ENCODE measurements around the gene DNAJA4.

DNA sequence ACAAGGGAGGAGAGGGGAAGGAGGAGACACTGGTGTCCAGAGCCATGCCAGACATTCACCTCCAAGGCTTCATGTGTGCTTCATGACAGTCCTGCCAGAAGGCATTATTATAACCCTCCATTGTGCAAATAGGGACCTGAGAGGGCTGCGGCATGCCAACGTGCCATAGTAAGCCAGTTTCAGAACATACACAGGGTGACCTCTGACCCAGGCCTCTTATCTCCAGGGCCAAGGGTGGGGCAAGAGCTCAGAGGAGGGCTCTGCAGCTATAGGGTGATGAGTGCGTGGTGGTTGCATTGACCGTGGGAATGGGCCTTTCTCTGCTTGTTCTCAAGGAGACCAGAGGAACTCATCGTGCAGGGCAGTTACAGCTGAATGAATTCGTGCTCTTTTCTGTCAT lies 20.3 kb upstream of the DNAJA4 start:
- no peak for TF ChIP-seq RFX5 (IDR thresholded peaks at IDR 0.05; ENCODE audit: borderline replicate concordance, low read depth, low read length)
- TF ChIP-seq, protein P1, sequence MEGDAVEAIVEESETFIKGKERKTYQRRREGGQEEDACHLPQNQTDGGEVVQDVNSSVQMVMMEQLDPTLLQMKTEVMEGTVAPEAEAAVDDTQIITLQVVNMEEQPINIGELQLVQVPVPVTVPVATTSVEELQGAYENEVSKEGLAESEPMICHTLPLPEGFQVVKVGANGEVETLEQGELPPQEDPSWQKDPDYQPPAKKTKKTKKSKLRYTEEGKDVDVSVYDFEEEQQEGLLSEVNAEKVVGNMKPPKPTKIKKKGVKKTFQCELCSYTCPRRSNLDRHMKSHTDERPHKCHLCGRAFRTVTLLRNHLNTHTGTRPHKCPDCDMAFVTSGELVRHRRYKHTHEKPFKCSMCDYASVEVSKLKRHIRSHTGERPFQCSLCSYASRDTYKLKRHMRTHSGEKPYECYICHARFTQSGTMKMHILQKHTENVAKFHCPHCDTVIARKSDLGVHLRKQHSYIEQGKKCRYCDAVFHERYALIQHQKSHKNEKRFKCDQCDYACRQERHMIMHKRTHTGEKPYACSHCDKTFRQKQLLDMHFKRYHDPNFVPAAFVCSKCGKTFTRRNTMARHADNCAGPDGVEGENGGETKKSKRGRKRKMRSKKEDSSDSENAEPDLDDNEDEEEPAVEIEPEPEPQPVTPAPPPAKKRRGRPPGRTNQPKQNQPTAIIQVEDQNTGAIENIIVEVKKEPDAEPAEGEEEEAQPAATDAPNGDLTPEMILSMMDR (IDR thresholded peaks at IDR 0.05; ENCODE audit: control extremely low read depth in 1 of 3, insufficient read depth in 1 of 3, low read depth in 1 of 3, low read length in 3 of 3) = no peak
- no peak for TF ChIP-seq TBP (IDR thresholded peaks at IDR 0.05; ENCODE audit: low read depth, low read length)
- no peak for TF ChIP-seq SP2 (IDR thresholded peaks at IDR 0.05; ENCODE audit: low read length)
- TF ChIP-seq RAD21 (IDR thresholded peaks at IDR 0.05 in 1 of 2, conservative IDR thresholded peaks at IDR 0.05 in 1 of 2; ENCODE audit: low read depth in 2 of 2, low read length in 2 of 2) = no peak
